ENCODE data around the gene CD1C. TPM values are rescaled to one million over a fixed set of nuclear protein-coding genes. Genes with fewer than 3 reads are reported as not detected.
"Not testable (repeated sequence)": the region's sequence is repeated elsewhere in the genome, so short reads cannot be mapped to it uniquely, and the experiment has no call there.

The CD1C gene
- polyA plus RNA-seq, 1 experiment, result not detected

- POLR2A ChIA-PET, result no interaction called here
- no peak for DNase-seq (ENCODE audit: low read depth)
- Histone ChIP-seq H3K36me3 (ENCODE audit: control insufficient read depth, insufficient read depth, low read length) (no peaks in the 10 kb centered on the region), H3K27me3 (ENCODE audit: control insufficient read depth, insufficient read depth, low read length) (no peaks in the 10 kb centered on the region), H3K4me3 (ENCODE audit: low read depth, low read length) (no peak overlapping the region)
- no peak for TF ChIP-seq CTCF (IDR thresholded peaks at IDR 0.05; ENCODE audit: insufficient read depth, low read depth, low read length)
- CTCF ChIA-PET, result no interaction called here
Measured at GRCh38 chr1:158251163-158251562, 38.6 kb upstream of the CD1C start.

DNA sequence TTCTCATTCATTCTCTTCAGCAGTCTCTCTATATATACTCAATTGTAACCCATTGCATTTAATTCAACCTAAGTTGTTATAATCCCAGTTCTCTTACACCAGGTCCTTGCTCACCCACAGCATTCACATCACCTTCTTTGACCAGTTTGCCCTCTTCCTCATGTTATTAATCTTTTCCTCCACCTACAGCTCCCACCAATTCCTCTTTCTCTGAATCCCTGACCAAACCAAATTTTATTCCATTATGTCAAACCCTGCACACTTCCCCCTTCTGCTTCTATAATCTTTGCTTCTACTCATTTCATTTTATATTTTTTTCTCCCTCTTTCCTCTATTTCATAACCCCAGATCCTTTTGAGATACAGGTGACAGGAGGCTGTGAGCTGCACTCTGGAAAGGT, 34.1 kb upstream of the CD1C start:
- no peaks in the 10 kb centered on the region for H3K27me3 ChIP-seq (ENCODE audit: control insufficient read depth, insufficient read depth, low read length)
- TF ChIP-seq CTCF (IDR thresholded peaks at IDR 0.05; ENCODE audit: insufficient read depth, low read depth, low read length), result no peak
- CTCF ChIA-PET, result no interaction called here

GRCh38 chr1:158256747-158257146, 33.0 kb upstream of the CD1C start:
- POLR2A ChIA-PET; CTCF ChIA-PET; DNase-seq (ENCODE audit: low read depth); H3K27me3 ChIP-seq (ENCODE audit: control insufficient read depth, insufficient read depth, low read length); H3K36me3 ChIP-seq (ENCODE audit: control insufficient read depth, insufficient read depth, low read length); H3K4me3 ChIP-seq (ENCODE audit: low read depth, low read length): not testable (repeated sequence)

More for the DNA sequence above, 34.1 kb upstream of the CD1C start:
- Histone ChIP-seq H3K4me3 (ENCODE audit: low read depth, low read length) (no peak overlapping the region), H3K36me3 (ENCODE audit: control insufficient read depth, insufficient read depth, low read length) (no peaks in the 10 kb centered on the region)
- no peak for DNase-seq (ENCODE audit: low read depth)
- POLR2A ChIA-PET, result no interaction called here

GRCh38 chr1:158257888-158258287, 31.8 kb upstream of the CD1C start:
- CTCF ChIA-PET, result no interaction called here

DNA sequence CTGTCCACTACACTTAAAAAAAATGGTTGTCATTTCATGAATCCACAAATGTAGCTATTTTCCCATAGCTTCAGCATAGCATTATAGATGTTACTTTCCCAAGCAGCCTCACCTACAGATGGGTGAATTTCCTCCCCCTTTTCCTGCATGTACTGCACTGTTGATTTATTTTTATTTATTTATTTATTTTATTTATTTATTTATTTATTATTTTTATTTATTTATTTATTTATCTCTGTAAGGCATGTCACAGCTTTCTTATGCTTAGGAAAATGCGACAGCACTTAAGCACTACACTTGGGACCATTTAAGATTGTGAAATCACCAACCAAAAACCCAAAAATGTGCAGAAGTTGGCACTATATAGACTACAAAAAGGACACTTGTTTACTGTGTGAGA, 30.6 kb upstream of the CD1C start:
- ChIA-PET CTCF (interaction anchor here (0.6 to 0.8 kb wide), 2 partner anchors 1176 to 1699 kb away, joined by 3 read pairs; no protein-coding TSS in a partner anchor), POLR2A (no interaction called here)
- no peak overlapping the region for H3K4me3 ChIP-seq (ENCODE audit: low read depth, low read length)
- TF ChIP-seq CTCF (IDR thresholded peaks at IDR 0.05; ENCODE audit: insufficient read depth, low read depth, low read length), result no peak
- no peaks in the 10 kb centered on the region for H3K27me3 ChIP-seq (ENCODE audit: control insufficient read depth, insufficient read depth, low read length)
- H3K36me3 ChIP-seq (ENCODE audit: control insufficient read depth, insufficient read depth, low read length), result no peaks in the 10 kb centered on the region
- DNase-seq (ENCODE audit: low read depth), result no peak

More at GRCh38 chr1:158257888-158258287, 31.8 kb upstream of the CD1C start:
- Histone ChIP-seq H3K36me3 (ENCODE audit: control insufficient read depth, insufficient read depth, low read length) (no peaks in the 10 kb centered on the region), H3K27me3 (ENCODE audit: control insufficient read depth, insufficient read depth, low read length) (no peaks in the 10 kb centered on the region), H3K4me3 (ENCODE audit: low read depth, low read length) (no peak overlapping the region)
- no peak for TF ChIP-seq CTCF (IDR thresholded peaks at IDR 0.05; ENCODE audit: insufficient read depth, low read depth, low read length)
- POLR2A ChIA-PET, result no interaction called here
- DNase-seq (ENCODE audit: low read depth), result no peak

- CTCF ChIA-PET, result no interaction called here
Measured at GRCh38 chr1:158272681-158273080, 17.0 kb upstream of the CD1C start.

More at GRCh38 chr1:158272681-158273080, 17.0 kb upstream of the CD1C start:
- Histone ChIP-seq H3K4me3 (ENCODE audit: low read depth, low read length) (no peak overlapping the region), H3K36me3 (ENCODE audit: control insufficient read depth, insufficient read depth, low read length) (no peaks in the 10 kb centered on the region), H3K27me3 (ENCODE audit: control insufficient read depth, insufficient read depth, low read length) (no peaks in the 10 kb centered on the region)
- TF ChIP-seq CTCF (IDR thresholded peaks at IDR 0.05; ENCODE audit: insufficient read depth, low read depth, low read length), result no peak
- DNase-seq (ENCODE audit: low read depth), result no peak
- POLR2A ChIA-PET, result no interaction called here
